DOHH2 (cell line): ENCODE measurements around the gene KCTD6.

Experiments
- H3F3A ChIP-seq: fragments of 200-600 bp; sonication (generic), shearing (Covaris generic); 2 replicates; pipeline ENCODE4 v1.6.0; 2016; ENCODE audit warnings: antibody characterized with exemption, mild to moderate bottlenecking; ENCODE audit not compliant: control insufficient read depth, insufficient read depth
- H3K27ac ChIP-seq: fragments of 200-600 bp; sonication (generic); 2 replicates; pipeline ENCODE4 v1.5.1; 2014; ENCODE audit warnings: low read depth, mild to moderate bottlenecking, low read length, moderate library complexity
- H3K27me3 ChIP-seq: fragments of 200-600 bp; sonication (generic); 2 replicates; pipeline ENCODE4 v1.6.1; 2014; ENCODE audit warnings: mild to moderate bottlenecking, low read length, mixed read lengths; ENCODE audit not compliant: control insufficient read depth
- H3K36me3 ChIP-seq: fragments of 200-600 bp; sonication (generic); 2 replicates; pipeline ENCODE4 v1.6.1; 2014; ENCODE audit warnings: mild to moderate bottlenecking, low read length, moderate library complexity, mixed read lengths; ENCODE audit not compliant: control insufficient read depth
- H3K4me1 ChIP-seq: fragments of 200-600 bp; sonication (generic); 2 replicates; pipeline ENCODE4 v1.6.1; 2014; ENCODE audit warnings: mild to moderate bottlenecking, low read length, mixed read lengths; ENCODE audit not compliant: control insufficient read depth
- H3K4me2 ChIP-seq: fragments of 200-600 bp; sonication (generic); 2 replicates; pipeline ENCODE4 v1.6.0; 2014; ENCODE audit warnings: mild to moderate bottlenecking, low read length, moderate library complexity
- H3K4me3 ChIP-seq: fragments of 200-600 bp; sonication (generic); 2 replicates; pipeline ENCODE4 v1.5.1; 2014; ENCODE audit warnings: mild to moderate bottlenecking, low read length, mixed read lengths
- H3K79me2 ChIP-seq: fragments of 200-600 bp; sonication (generic); 2 replicates; pipeline ENCODE4 v1.6.1; 2014; ENCODE audit warnings: mild to moderate bottlenecking, low read length, mixed read lengths; ENCODE audit not compliant: control insufficient read depth
- H3K9me2 ChIP-seq: fragments of 200-600 bp; sonication (generic); replicated peaks from 2 replicates; pipeline ENCODE4 v1.6.1; 2014; ENCODE audit warnings: mild to moderate bottlenecking, low read length, mixed read lengths; ENCODE audit not compliant: control insufficient read depth
- H3K9me3 ChIP-seq: fragments of 200-600 bp; sonication (generic); 2 replicates; pipeline ENCODE4 v1.6.1; 2014; ENCODE audit warnings: antibody characterized with exemption, low read length, mixed read lengths; ENCODE audit not compliant: control insufficient read depth, insufficient read depth
- H4K20me1 ChIP-seq: fragments of 200-600 bp; sonication (generic); 2 replicates; pipeline ENCODE4 v1.6.0; 2014; ENCODE audit warnings: low read depth, mild to moderate bottlenecking, antibody characterized with exemption, low read length, moderate library complexity; ENCODE audit not compliant: control insufficient read depth, insufficient read depth
- CTCF ChIP-seq: fragments of 200-600 bp; sonication (generic); IDR thresholded peaks from one replicate; pipeline ENCODE4 v1.5.1; 2014; ENCODE audit warnings: antibody characterized with exemption, mild to moderate bottlenecking, low read depth, low read length; ENCODE audit not compliant: poor library complexity, severe bottlenecking
- EZH2phosphoT487 ChIP-seq: fragments of 200-600 bp; sonication (generic); IDR thresholded peaks from 2 replicates; pipeline ENCODE4 v1.6.1; 2017; ENCODE audit warnings: borderline replicate concordance, mild to moderate bottlenecking, antibody characterized with exemption, low read length, moderate library complexity, mixed read lengths

KCTD6 gene

GRCh38 chr3:58544541-58544940, 52.6 kb downstream of the KCTD6 start:
- TF ChIP-seq EZH2phosphoT487: no peak
- no peak for TF ChIP-seq CTCF

GRCh38 chr3:58551636-58552180, 59.8 kb downstream of the KCTD6 start:
- Histone ChIP-seq H4K20me1 (no peaks in the 10 kb centered on the region), H3K9me2 (no peaks in the 10 kb centered on the region), H3K4me1 (no peaks in the 10 kb centered on the region), H3K9me3 (no peaks in the 10 kb centered on the region), H3K27ac (no peak overlapping the region), H3K79me2 (no peaks in the 10 kb centered on the region), H3K4me2 (no peak overlapping the region), H3K27me3 (peaks cover 5% of the 10 kb centered on the region; the same call in 1 of the 2 replicates), H3F3A (no peaks in the 10 kb centered on the region), H3K4me3 (no peak overlapping the region), H3K36me3 (no peaks in the 10 kb centered on the region)
- TF ChIP-seq CTCF (no peak), EZH2phosphoT487 (no peak)

More at GRCh38 chr3:58544541-58544940, 52.6 kb downstream of the KCTD6 start:
- no peaks in the 10 kb centered on the region for H3K9me2 ChIP-seq
- H3K27ac ChIP-seq: no peak overlapping the region
- no peak overlapping the region for H3K4me2 ChIP-seq
- H3K4me3 ChIP-seq: no peak overlapping the region
- H3K4me1 ChIP-seq: no peaks in the 10 kb centered on the region
- H3K9me3 ChIP-seq: no peaks in the 10 kb centered on the region
- no peaks in the 10 kb centered on the region for H3K79me2 ChIP-seq
- no peaks in the 10 kb centered on the region for H3K36me3 ChIP-seq
- H4K20me1 ChIP-seq: no peaks in the 10 kb centered on the region
- no peaks in the 10 kb centered on the region for H3F3A ChIP-seq
- peaks cover 2% of the 10 kb centered on the region; the same call in 1 of the 2 replicates for H3K27me3 ChIP-seq
